ENCODE data around the gene TLCD3B. TPM values are rescaled to one million over a fixed set of nuclear protein-coding genes. Genes with fewer than 3 reads are reported as not detected.
A peak's percentile ranks its signal among the peaks of the same experiment; 100 is the strongest.

The TLCD3B gene
- total and polyA plus RNA-seq, 9 of the 15 experiments (the other 6 are each of a cell fraction or from before 2014, with no cell fraction given): 0.10 to 0.52 (median 0.23) TPM; not detected in 4

- intact Hi-C loops (cut with micrococcal nuclease) (loop anchor here (10.0 kb wide), 2 partner anchors 309 to 589 kb away; partner anchors contain the start of genes FBRS, MYL11, PRR14 and TBC1D10B), in situ Hi-C loops (cut with MboI) (no loop called here)
- Histone ChIP-seq H3K9me3 (replicated peaks; ENCODE audit: control insufficient read depth, insufficient read depth, low read depth, low read length) (no peaks in the 10 kb centered on the region), H3K4me1 (replicated peaks in 1 of 2; ENCODE audit: control insufficient read depth in 2 of 2, insufficient read depth in 2 of 2, low read length in 2 of 2) (peaks cover 46 to 65% of the 10 kb centered on the region in 2 experiments), H2AFZ (ENCODE audit: low read depth, low read length) (peak within 1 kb of the TSS; percentile 86), H4K20me1 (replicated peaks; ENCODE audit: control insufficient read depth, insufficient read depth, low read length) (peaks cover 43% of the 10 kb centered on the region), H3K9ac (ENCODE audit: insufficient read depth in 1 of 2, low read depth in 2 of 2, low read length in 2 of 2) (peak within 1 kb of the TSS; percentile 93 to 100), H3K27ac (ENCODE audit: extremely low read depth, low read depth, low read length) (peak within 1 kb of the TSS; percentile 99), H3K9me1 (ENCODE audit: control insufficient read depth, insufficient read depth, low read length) (peaks cover 17% of the 10 kb centered on the region), H3K79me2 (ENCODE audit: control insufficient read depth, insufficient read depth, low read length) (peaks cover 71% of the 10 kb centered on the region), H3K4me3 (peak within 1 kb of the TSS; percentile 88), H3K27me3 (ENCODE audit: control insufficient read depth in 2 of 2, insufficient read depth in 2 of 2, low read length in 2 of 2) (no peaks in the 10 kb centered on the region), H3K4me2 (ENCODE audit: insufficient read depth, low read length) (peak within 1 kb of the TSS; percentile 99), H3K36me3 (ENCODE audit: control insufficient read depth, insufficient read depth, low read length) (peaks cover 42% of the 10 kb centered on the region)
- BruUV-seq (replicated peaks): TSS peak; percentile 94
- ATAC-seq: peak; percentile 92
- FAIRE-seq: peak; percentile 93
- WGBS (ENCODE audit: insufficient coverage, low coverage, missing lambda C conversion rate): 1% methylated on average over 72 of the region's 99 CpGs
- ChIA-PET POLR2A (interaction anchor here (0.6 to 2.7 kb wide), 18 partner anchors 9 to 646 kb away, joined by 3 to 29 read pairs (median 4); partner anchors contain the start of genes PPP4C, PRRT2 and TBX6), CTCF (ENCODE audit: low intra/inter-chr PET ratio) (no interaction called here)
- DNase-seq (ENCODE audit: extremely low read depth in 1 of 4, low spot score in 3 of 4): peak; percentile 88 to 99 (median 92)
- TF ChIP-seq CHD7 (IDR thresholded peaks at IDR 0.05; ENCODE audit: low read depth, low read length) (peak; percentile 20), CAMTA2 (CRISPR knock-in tag; conservative IDR thresholded peaks at IDR 0.05) (no peak), KLF13 (tag; IDR thresholded peaks at IDR 0.05; ENCODE audit: borderline replicate concordance, low read depth) (peak; percentile 18; the same call in 1 of the 2 replicates), DIDO1 (tag; IDR thresholded peaks at IDR 0.05; ENCODE audit: low read depth) (no peak)
These were observed 34.3 kb upstream of the TLCD3B start, which contains the start of gene ALDOA for GRCh38 chr16:30065102-30065942. ALDOA (plus strand) TSS chr16:30065760; CDS start chr16:30066898, 1,138 bp downstream.

All from K562 (cell line).